Measurements from ENCODE around the gene NFATC3. TPM values are rescaled to one million over a fixed set of nuclear protein-coding genes. Genes with fewer than 3 reads are reported as not detected.
A peak's percentile ranks its signal among the peaks of the same experiment; 100 is the strongest.

The NFATC3 gene
- total and polyA plus RNA-seq, 2 donors (not counting 1 experiment from before 2014, with no cell fraction given): 33.4 to 115 TPM

GRCh38 chr16:68093816-68094613, 8.8 kb downstream of the NFATC3 start:
- Histone ChIP-seq H3K27ac (ENCODE audit: low read length in 2 of 2) (peak overlapping the region; percentile 22 to 54), H3K4me2 (replicated peaks; ENCODE audit: low read depth, low read length, poor library complexity, severe bottlenecking) (peak overlapping the region; percentile 39)

More at GRCh38 chr16:68093816-68094613, 8.8 kb downstream of the NFATC3 start:
- peaks cover 100% of the 10 kb centered on the region for H3K79me2 ChIP-seq (ENCODE audit: control insufficient read depth, insufficient read depth, low read length)
- H3K9ac ChIP-seq (ENCODE audit: low read length): no peak overlapping the region
- peak overlapping the region; percentile 70 for H3K27ac Mint-ChIP-seq
- H2AFZ ChIP-seq (ENCODE audit: insufficient read depth, low read depth, low read length, poor library complexity, severe bottlenecking): no peak overlapping the region
- H3K9me3 Mint-ChIP-seq (ENCODE audit: insufficient read depth): no peaks in the 10 kb centered on the region
- peaks cover 0 to 7% of the 10 kb centered on the region in 2 experiments for H3K36me3 ChIP-seq (replicated peaks in 1 of 2; ENCODE audit: control extremely low read depth in 1 of 2, control insufficient read depth in 1 of 2, extremely low read depth in 1 of 2, insufficient read depth in 2 of 2, low read length in 1 of 2)
- no peaks in the 10 kb centered on the region for H3K9me3 ChIP-seq (ENCODE audit: control extremely low read depth in 1 of 3, control insufficient read depth in 2 of 3, insufficient read depth in 1 of 3, low read length in 2 of 3)
- peaks cover 60 to 77% of the 10 kb centered on the region in 2 donors for H3K4me1 ChIP-seq (ENCODE audit: control insufficient read depth in 2 of 2, insufficient read depth in 2 of 2, low read length in 2 of 2)
- peaks cover 67% of the 10 kb centered on the region for H4K20me1 ChIP-seq (ENCODE audit: control insufficient read depth, insufficient read depth, low read length, poor library complexity, severe bottlenecking)
- peak overlapping the region; percentile 46 for H3K4me3 Mint-ChIP-seq
- no peak overlapping the region for H3K4me3 ChIP-seq (ENCODE audit: control extremely low read depth in 1 of 5, extremely low read depth in 1 of 5, insufficient read depth in 1 of 5, low read depth in 2 of 5, low read length in 4 of 5)
- no peak for TF ChIP-seq EZH2 (IDR thresholded peaks at IDR 0.05; ENCODE audit: borderline replicate concordance, insufficient read depth, low read depth, low read length, poor library complexity, severe bottlenecking)
- peak; percentile 70 for TF ChIP-seq CTCF (IDR thresholded peaks at IDR 0.05)
- DNase-seq (peak; percentile 51), ATAC-seq (ENCODE audit: low read depth) (peak; percentile 75)
- H3K27me3 ChIP-seq (replicated peaks in 1 of 4; ENCODE audit: control extremely low read depth in 1 of 4, control insufficient read depth in 3 of 4, insufficient read depth in 4 of 4, low read length in 3 of 4): no peaks in the 10 kb centered on the region
- ChIA-PET POLR2A (interaction anchor here (0.6 to 1.5 kb wide), 3 partner anchors 9 to 35 kb away, joined by 3 to 14 read pairs (median 5); partner anchors contain the start of gene NFATC3), CTCF (interaction anchor here (0.7 to 4.8 kb wide), 24 partner anchors 9 to 212 kb away, joined by 3 to 57 read pairs (median 4); partner anchors contain the start of genes ESRP2 and NFATC3)
- no peaks in the 10 kb centered on the region for H3K27me3 Mint-ChIP-seq
- peaks cover 78% of the 10 kb centered on the region for H3K4me1 Mint-ChIP-seq
- 75% methylated on average over 3 of the region's 5 CpGs for WGBS (ENCODE audit: insufficient coverage)
- intact Hi-C loops (cut with micrococcal nuclease): loop anchor here (1.0 kb wide), 2 partner anchors 22 to 135 kb away; no protein-coding TSS in a partner anchor

All from B cell (primary cell).